ENCODE measurements around the gene LIF.

Gene LIF

GRCh38 chr22:30265823-30266444 is 19.4 kb upstream of the LIF start:
- Histone ChIP-seq H3K4me3 (no peak overlapping the region), H3K9me3 (no peaks in the 10 kb centered on the region), H3K27me3 (ENCODE audit: low read depth) (no peaks in the 10 kb centered on the region), H3K4me1 (peaks cover 4% of the 10 kb centered on the region), H3K36me3 (replicated peaks) (no peaks in the 10 kb centered on the region)
- in situ Hi-C loops (cut with MboI; ENCODE audit: low sequenced_read_pairs) = no loop called here
- no peak for DNase-seq (ENCODE audit: low spot score in 2 of 2)

- in situ Hi-C loops (cut with MboI; ENCODE audit: low sequenced_read_pairs) = no loop called here
- H3K27me3 ChIP-seq (ENCODE audit: low read depth) = no peaks in the 10 kb centered on the region
- no peaks in the 10 kb centered on the region for H3K9me3 ChIP-seq
- no peak overlapping the region for H3K4me3 ChIP-seq
- no peak for DNase-seq (ENCODE audit: low spot score in 2 of 2)
- no peaks in the 10 kb centered on the region for H3K36me3 ChIP-seq (replicated peaks)
- H3K4me1 ChIP-seq = peaks cover 4% of the 10 kb centered on the region
Measured at GRCh38 chr22:30265131-30265720, 18.7 kb upstream of the LIF start.

- H3K4me1 ChIP-seq = peaks cover 4% of the 10 kb centered on the region
- no peaks in the 10 kb centered on the region for H3K27me3 ChIP-seq (ENCODE audit: low read depth)
- in situ Hi-C loops (cut with MboI; ENCODE audit: low sequenced_read_pairs) = loop anchor here (5.0 kb wide), 1 partner anchor 157 kb away; no protein-coding TSS in a partner anchor
- no peak for DNase-seq (ENCODE audit: low spot score in 2 of 2)
- H3K9me3 ChIP-seq = no peaks in the 10 kb centered on the region
- no peaks in the 10 kb centered on the region for H3K36me3 ChIP-seq (replicated peaks)
- H3K4me3 ChIP-seq = no peak overlapping the region
Measured at GRCh38 chr22:30263883-30264282, 17.3 kb upstream of the LIF start.

DNA sequence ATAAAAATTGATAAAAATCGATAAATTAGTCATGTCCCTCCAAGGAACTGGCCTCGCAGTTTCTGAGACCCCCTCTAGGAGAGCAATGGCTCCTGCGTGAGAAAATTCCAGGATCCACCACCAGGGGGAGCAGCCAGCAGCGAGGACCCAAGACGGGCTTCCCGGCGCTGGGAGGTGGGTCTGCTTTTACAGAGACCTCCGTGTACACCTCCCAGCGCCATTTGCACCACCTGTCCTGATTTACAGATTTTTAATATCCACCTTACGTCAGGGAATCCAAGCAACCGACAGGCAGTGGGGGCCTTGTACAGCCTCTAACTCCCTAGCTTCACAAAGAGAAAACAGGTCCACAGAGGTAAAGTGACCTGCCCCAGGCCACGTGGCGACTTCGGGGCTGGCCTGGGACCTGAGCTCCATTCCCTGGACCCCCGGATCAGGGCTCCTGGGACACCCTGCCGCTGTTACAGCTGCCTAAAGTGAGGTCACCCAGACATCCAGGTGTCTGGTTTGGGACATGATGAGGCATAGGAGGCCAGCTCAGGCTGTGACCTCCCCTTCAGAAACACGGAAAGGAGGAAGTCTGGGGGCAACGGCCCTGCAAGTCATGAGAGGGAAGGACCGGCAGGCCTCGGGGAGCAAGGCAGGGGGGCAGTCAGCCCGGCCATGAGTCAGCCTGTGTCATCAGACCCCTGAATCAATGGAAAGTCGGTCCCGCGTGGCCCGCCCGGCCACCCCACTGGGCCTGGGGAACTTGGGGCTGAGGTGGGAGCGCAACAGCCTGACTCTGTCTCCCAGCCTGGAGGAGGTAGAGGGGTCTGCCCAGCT is 16.6 kb upstream of the LIF start:
- no peaks in the 10 kb centered on the region for H3K9me3 ChIP-seq
- peak; percentile 48 to 94 for DNase-seq (ENCODE audit: low spot score in 2 of 2)
- in situ Hi-C loops (cut with MboI; ENCODE audit: low sequenced_read_pairs) = loop anchor here (5.0 kb wide), 1 partner anchor 156 kb away; no protein-coding TSS in a partner anchor
- no peak overlapping the region for H3K4me3 ChIP-seq
- peaks cover 4% of the 10 kb centered on the region for H3K4me1 ChIP-seq
- no peaks in the 10 kb centered on the region for H3K27me3 ChIP-seq (ENCODE audit: low read depth)
- no peaks in the 10 kb centered on the region for H3K36me3 ChIP-seq (replicated peaks)

- in situ Hi-C loops (cut with MboI; ENCODE audit: low sequenced_read_pairs) = loop anchor here (5.0 kb wide), 1 partner anchor 155 kb away; no protein-coding TSS in a partner anchor
- no peaks in the 10 kb centered on the region for H3K9me3 ChIP-seq
- no peaks in the 10 kb centered on the region for H3K36me3 ChIP-seq (replicated peaks)
- H3K27me3 ChIP-seq (ENCODE audit: low read depth) = no peaks in the 10 kb centered on the region
- H3K4me3 ChIP-seq = no peak overlapping the region
- no peak for DNase-seq (ENCODE audit: low spot score in 2 of 2)
- H3K4me1 ChIP-seq = peaks cover 4% of the 10 kb centered on the region
Measured at GRCh38 chr22:30262112-30262511, 15.6 kb upstream of the LIF start.

- Histone ChIP-seq H3K27me3 (ENCODE audit: low read depth) (no peaks in the 10 kb centered on the region), H3K36me3 (replicated peaks) (no peaks in the 10 kb centered on the region), H3K4me3 (no peak overlapping the region), H3K9me3 (no peaks in the 10 kb centered on the region), H3K4me1 (peaks cover 7% of the 10 kb centered on the region)
- in situ Hi-C loops (cut with MboI; ENCODE audit: low sequenced_read_pairs) = loop anchor here (5.0 kb wide), 1 partner anchor 154 kb away; no protein-coding TSS in a partner anchor
- no peak for DNase-seq (ENCODE audit: low spot score in 2 of 2)
Measured at GRCh38 chr22:30261134-30261533, 14.6 kb upstream of the LIF start.

GRCh38 chr22:30260682-30261081 is 14.1 kb upstream of the LIF start:
- DNase-seq (ENCODE audit: low spot score in 2 of 2) = no peak
- in situ Hi-C loops (cut with MboI; ENCODE audit: low sequenced_read_pairs) = loop anchor here (5.0 kb wide), 1 partner anchor 153 kb away; no protein-coding TSS in a partner anchor
- H3K4me1 ChIP-seq = peaks cover 10% of the 10 kb centered on the region
- no peaks in the 10 kb centered on the region for H3K36me3 ChIP-seq (replicated peaks)
- no peaks in the 10 kb centered on the region for H3K9me3 ChIP-seq
- H3K27me3 ChIP-seq (ENCODE audit: low read depth) = no peaks in the 10 kb centered on the region
- H3K4me3 ChIP-seq = no peak overlapping the region

DNA sequence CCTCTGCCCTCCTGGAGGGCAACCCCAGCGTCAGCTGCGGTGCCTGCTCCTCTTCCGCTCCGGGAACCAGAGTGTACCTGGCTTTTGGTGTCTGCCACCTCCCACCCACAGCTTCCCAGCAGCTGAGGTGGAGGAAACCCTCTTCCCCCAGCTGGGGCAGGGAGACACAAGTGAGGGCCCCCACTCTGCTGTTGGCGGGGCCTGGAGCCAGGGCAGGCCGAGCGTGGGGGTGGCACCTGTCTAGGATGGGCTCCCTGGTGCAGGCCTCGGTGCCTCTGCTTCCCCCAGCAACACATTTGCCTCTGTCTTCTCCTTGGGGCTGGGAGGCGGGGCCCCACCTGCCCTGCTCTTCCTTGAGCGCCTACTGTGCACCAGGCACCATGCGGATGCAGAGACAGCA is 13.7 kb upstream of the LIF start:
- in situ Hi-C loops (cut with MboI; ENCODE audit: low sequenced_read_pairs) = loop anchor here (5.0 kb wide), 1 partner anchor 153 kb away; no protein-coding TSS in a partner anchor
- peaks cover 10% of the 10 kb centered on the region for H3K4me1 ChIP-seq
- H3K27me3 ChIP-seq (ENCODE audit: low read depth) = no peaks in the 10 kb centered on the region

DNA sequence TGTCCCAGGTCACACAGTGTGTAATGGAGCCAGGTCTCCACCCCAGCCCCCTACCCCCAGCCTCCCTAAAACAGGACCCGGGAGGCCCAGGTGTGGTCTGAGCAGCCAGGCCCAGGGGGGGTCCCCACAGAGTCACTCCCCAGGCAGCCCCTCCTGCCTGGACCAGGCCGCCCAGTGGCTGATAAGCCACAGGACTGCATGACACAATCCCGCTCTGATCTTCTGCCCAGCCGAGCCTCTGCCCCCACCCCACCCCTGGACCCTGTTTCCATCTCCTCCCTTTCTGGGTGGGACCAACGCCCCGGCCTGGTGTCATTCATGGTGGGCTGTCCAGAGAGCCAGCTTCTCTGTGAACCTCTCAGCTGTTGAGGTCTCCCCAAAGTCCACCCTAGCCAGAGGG is 7.8 kb upstream of the LIF start:
- DNase-seq (ENCODE audit: low spot score in 2 of 2) = no peak
- H3K4me1 ChIP-seq = peaks cover 7% of the 10 kb centered on the region; the same call in 1 of the 2 replicates
- no peaks in the 10 kb centered on the region for H3K27me3 ChIP-seq (ENCODE audit: low read depth)
- in situ Hi-C loops (cut with MboI; ENCODE audit: low sequenced_read_pairs) = no loop called here
- H3K4me3 ChIP-seq = no peak overlapping the region
- H3K36me3 ChIP-seq (replicated peaks) = no peaks in the 10 kb centered on the region
- no peaks in the 10 kb centered on the region for H3K9me3 ChIP-seq

More for the DNA sequence above, 13.7 kb upstream of the LIF start:
- Histone ChIP-seq H3K9me3 (no peaks in the 10 kb centered on the region), H3K36me3 (replicated peaks) (no peaks in the 10 kb centered on the region), H3K4me3 (no peak overlapping the region)
- no peak for DNase-seq (ENCODE audit: low spot score in 2 of 2)

- no peaks in the 10 kb centered on the region for H3K27me3 ChIP-seq (ENCODE audit: low read depth)
- in situ Hi-C loops (cut with MboI; ENCODE audit: low sequenced_read_pairs) = no loop called here
- H3K4me3 ChIP-seq = no peak overlapping the region
- no peaks in the 10 kb centered on the region for H3K36me3 ChIP-seq (replicated peaks)
- no peak for DNase-seq (ENCODE audit: low spot score in 2 of 2)
- H3K4me1 ChIP-seq = peaks cover 7% of the 10 kb centered on the region; the same call in 1 of the 2 replicates
- no peaks in the 10 kb centered on the region for H3K9me3 ChIP-seq
Measured at GRCh38 chr22:30253205-30253852, 6.8 kb upstream of the LIF start.

- Histone ChIP-seq H3K36me3 (replicated peaks) (no peaks in the 10 kb centered on the region), H3K4me3 (no peak overlapping the region), H3K9me3 (no peaks in the 10 kb centered on the region), H3K4me1 (peaks cover 7% of the 10 kb centered on the region; the same call in 1 of the 2 replicates), H3K27me3 (ENCODE audit: low read depth) (no peaks in the 10 kb centered on the region)
- in situ Hi-C loops (cut with MboI; ENCODE audit: low sequenced_read_pairs) = no loop called here
- no peak for DNase-seq (ENCODE audit: low spot score in 2 of 2)
Measured at GRCh38 chr22:30252411-30253204, 6.0 kb upstream of the LIF start.

DNA sequence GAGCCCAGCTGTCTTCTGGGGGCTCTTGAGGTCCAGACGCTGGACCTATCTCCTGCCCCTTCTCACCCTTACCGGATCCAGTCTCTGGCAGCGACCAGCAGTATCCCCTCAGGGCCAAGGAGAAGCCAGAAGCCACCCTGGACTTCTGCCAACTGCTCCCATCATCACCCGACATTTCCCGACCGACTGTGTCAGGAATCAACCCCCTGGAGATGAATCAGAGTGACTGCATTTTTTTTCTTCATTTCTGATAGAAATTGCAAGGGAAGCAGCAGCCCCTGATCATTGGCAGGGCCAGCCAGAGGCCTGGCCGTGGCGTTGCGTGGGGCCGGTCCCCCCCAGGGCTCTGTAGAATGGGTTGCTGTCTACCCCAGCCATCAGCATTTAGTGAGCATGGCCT is 5.2 kb upstream of the LIF start:
- DNase-seq (ENCODE audit: low spot score in 2 of 2) = no peak
- Histone ChIP-seq H3K4me1 (peaks cover 7% of the 10 kb centered on the region; the same call in 1 of the 2 replicates), H3K4me3 (no peak overlapping the region), H3K9me3 (no peaks in the 10 kb centered on the region), H3K27me3 (ENCODE audit: low read depth) (no peaks in the 10 kb centered on the region), H3K36me3 (replicated peaks) (no peaks in the 10 kb centered on the region)
- in situ Hi-C loops (cut with MboI; ENCODE audit: low sequenced_read_pairs) = no loop called here

Data from HAP-1 (cell line).